GM18520 (cell line): Measurements from ENCODE around the gene AQR.
"Not testable (repeated sequence)": the region's sequence is repeated elsewhere in the genome, so short reads cannot be mapped to it uniquely, and the experiment has no call there.

Experiments used
- ATAC-seq: cut with Tn5 transposase; IDR thresholded peaks from one replicate; pipeline ENCODE4 v1.9.1; 2021; ENCODE audit not compliant: unreplicated experiment

AQR gene

DNA sequence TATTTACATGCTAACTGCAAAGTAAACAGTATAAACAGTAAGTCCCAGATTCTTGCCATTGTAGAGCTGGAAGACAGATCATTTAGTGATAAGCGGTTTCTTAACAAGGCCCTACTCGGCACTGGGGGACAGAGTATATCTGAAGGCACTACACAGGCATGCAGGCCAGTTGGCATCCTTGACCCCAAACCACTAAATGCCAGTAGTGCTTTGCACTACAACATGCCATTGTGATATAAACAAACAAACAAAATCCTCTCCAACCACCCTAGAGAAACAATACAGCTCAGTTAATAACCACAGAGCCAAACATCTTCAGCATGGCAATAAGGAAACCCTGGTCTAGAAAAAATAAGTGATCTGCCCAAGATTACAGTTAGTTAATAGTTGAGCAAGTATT lies 5.3 kb downstream of the AQR start:
- no peak for ATAC-seq

DNA sequence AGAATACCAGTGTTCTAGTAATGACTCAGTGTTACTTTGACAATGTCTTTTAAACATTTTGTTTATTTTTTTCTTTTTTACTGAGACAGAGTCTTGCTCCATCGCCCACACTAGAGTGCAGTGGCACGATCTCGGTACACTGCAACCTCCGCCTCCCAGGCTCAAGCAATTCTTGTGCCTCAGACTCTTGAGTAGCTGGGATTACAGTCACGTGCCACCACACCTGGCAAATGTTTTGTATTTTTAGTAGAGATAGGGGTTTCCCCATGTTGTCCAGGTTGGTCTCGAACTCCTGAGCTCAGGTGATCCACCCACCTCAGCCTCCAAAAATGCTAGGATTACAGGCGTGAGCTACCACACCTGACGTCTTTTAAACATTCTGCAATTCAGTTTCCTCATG lies 15.7 kb downstream of the AQR start:
- ATAC-seq = no peak

DNA sequence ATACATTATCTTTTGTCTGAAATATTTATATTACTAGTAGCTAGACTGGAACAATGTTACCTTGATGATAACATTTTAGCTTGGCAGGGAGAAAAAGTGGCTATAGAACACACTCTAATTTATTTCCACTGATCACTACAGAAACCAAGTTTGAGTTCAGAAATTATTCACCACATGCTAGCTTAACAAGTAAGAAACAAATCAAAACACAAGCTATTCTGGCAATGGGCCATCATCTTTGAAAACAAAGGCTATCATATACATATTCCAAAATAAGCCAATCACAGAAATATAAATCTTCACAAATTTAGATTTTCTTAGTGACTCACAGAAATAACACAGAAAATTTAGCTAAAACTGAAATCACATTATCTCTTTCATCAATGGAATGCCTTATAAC lies 17.1 kb downstream of the AQR start:
- ATAC-seq = no peak

DNA sequence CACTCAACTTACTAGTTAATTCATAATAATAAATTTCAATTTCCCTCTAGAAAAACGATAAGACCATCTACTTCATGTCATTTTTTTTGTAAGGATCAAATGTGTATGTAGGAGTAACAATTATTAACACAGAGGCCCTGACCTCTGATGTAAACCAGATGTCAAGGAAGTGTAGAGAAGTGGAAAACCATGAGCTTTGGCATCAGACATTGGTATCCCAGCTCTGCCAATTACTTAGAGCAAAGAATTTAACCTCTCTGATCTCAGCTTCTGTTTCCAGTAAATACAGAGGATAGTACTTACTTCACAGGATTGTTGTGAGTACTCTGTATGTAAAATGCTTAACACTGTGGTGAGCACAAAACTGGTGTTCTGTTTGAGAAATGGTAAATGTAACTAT lies 17.5 kb downstream of the AQR start:
- ATAC-seq = no peak

DNA sequence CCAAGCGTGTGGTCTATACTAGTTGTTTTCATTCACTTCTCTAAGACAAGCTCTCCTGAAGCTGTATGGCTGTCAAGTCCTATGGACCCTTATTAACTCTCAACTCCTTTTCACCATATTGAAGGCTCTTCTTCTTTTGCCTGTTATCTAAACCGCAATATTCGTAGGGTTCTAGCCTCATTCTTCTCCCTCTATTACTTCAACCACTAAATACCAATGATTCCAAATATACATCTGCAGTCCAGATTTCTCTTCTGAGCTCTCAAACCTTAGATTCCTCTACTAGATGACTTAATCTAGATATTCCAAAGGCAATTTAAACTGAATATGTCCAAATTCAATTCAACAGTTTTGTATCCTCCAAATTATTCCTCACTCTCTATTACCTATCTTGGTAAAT lies 24.6 kb downstream of the AQR start:
- ATAC-seq = no peak

DNA sequence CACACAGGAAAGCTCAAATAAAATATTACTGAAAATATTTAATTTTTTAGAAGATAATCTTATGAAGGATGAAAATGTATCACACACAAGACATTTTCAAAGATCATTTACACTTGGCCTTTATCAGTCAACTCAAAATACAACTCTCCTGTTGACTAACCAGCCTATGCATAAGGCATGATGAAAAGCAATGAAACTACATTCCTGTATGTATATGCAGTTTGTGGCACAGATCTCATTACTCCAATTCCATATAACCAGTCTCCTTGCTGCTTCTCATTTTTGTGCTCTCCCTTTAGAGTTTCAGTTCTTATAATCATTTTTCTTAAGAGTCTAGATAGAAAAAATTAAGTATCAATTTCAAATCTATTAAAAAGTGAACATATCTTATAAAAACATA lies 25.8 kb downstream of the AQR start:
- ATAC-seq = no peak

DNA sequence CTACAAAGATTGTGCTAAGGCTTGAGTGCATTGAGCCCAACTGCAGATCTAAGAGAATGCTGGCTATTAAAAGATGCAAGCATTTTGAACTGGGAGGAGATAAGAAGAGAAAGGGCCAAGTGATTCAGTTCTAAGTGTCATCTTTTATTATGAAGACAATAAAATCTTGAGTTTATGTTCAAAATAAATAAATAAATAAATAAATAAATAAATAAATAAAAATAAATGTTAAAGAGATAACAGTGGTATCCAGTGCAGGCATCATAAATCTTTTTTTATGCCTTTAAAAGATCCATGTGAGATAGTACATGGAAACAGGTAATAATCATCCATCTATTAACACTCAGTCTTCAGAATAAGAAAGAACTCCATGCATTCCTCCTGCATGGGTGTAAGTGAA lies 26.3 kb downstream of the AQR start:
- ATAC-seq = not testable (repeated sequence)

DNA sequence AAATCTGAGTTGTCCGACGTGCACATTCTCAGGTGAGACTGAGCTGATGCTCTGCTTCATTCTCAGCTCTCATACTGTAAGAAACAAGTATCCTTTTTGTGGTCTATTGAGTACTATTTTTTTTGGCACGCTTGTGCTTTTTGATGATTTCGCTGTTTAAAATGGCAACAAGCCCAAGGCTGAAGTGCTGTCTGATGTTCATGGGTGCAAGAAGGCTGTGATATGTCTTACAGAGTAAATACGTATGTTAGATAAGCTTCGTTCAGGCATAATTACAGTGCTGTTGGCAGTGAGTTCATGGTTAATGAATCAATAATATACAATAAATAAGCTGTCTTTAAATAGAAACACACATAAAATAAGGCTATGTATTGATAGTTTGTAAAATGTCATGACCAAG lies 27.2 kb downstream of the AQR start:
- no peak for ATAC-seq

DNA sequence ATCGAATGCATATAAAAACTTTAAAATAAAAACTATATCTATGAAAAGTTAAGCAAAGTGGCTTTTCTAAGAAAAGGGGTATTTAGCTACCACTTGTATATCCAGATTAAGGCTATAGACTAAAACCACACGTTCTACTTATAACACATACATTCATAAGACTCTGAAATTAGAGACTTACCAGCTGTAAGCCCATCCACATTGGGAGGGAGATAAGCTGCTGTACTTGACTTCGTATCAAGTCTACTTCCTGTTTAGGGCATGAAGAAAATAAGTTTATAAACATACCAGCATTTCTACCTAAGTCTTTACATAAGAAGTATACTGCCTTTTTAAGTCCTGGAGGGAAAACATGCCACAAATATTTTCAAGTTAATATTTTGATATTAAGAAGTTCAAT lies 27.7 kb downstream of the AQR start:
- no peak for ATAC-seq

DNA sequence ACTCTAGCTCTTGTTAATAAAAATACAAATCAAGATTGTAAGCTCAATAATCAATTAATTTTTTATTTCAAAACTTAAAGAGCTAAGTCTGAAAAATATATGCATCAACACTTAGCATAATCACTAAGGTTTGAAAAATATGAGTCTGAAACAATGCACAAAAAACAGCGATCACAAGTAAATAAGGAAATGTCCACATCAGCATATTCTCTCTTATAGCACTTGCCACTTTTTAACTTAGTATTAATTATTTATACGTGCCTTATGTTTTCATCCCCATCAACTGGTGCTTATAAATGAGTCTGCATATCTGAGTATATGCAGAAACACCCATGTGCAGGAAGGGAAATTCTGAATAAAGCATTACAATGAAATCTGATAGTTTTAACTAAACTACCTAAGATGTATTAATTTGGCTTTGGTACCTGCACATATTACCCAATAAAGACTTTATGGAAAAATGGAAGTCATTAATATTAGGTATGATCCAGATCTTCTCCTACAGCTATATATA lies 28.3 kb downstream of the AQR start:
- no peak for ATAC-seq

DNA sequence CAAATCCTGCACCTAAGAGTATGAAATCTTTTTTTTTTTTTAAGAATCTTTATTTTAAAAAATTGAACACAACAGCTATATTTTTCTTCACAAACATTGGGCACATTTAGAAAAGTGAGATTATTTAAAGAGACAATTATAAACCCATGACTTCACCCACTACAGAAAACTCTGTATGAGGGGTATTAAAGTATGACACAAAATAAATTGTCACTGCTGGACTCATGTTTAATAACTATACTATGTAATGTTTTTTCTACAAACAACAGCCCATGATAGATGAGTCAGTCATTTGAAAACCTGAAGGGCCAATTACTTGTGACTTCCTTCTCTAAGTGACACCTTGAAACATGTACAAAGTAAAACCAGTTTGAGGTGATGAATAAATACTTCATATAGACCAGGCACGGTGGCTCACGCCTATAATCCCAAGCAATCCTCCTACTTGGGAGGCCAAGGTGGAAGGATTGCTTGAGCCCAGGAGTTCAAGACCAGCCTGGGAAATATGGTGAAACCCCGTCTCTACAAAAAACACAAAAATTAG lies 36.0 kb downstream of the AQR start:
- no peak for ATAC-seq

DNA sequence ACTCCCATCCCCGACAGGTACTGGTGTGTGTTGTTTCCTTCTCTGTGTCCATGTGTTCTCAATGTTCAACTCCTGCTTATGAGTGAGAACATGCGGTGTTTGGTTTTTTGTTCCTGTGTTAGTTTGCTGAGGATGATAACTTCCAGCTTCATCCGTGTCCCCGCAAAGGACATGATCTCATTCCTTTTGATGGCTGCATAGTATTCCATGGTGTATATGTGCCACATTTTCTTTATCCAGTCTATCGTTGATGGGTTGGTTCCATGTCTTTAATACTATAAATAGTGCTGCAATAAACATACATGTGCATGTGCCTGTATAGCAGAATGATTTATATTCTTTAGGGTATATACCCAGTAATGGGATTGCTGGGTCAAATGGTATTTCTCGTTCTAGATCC lies 41.2 kb downstream of the AQR start:
- not testable (repeated sequence) for ATAC-seq

DNA sequence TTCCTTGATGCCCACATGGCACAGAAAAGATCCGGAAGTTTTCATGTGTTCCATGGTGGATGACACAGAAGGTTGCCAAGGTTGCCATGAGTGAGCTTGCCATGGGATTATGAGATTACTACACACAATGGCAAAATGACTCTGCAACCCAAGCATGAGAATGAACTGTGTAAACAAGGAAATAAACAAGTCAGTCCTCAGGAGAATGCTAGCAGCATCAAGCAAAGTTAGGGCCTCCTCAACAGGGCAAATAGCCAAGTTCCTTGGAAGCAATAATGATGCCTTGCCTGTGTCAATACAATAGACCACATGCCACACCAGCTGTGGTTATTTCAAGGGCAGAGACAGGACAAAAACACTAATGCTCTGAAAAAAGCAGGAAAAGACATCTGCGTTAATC lies 41.8 kb downstream of the AQR start:
- ATAC-seq = no peak

DNA sequence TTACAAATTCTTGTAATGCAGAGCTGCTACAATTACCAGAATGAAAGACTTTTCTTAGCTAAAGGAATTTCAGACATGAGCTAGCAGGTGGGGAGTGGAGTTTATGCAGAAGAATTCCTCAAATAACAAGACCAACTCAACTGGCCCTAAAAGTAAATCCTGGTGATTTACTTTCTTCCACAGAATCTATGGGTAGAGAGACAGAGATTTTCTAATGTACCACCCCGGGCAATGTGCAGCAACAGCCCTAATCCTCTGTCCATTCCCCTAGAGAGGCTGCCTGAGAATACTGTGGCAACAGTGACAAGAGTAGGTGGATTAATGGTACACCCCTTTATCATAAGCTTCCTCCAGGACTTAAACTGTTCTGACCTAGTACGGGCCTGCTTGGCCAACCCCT lies 55.2 kb downstream of the AQR start:
- no peak for ATAC-seq

DNA sequence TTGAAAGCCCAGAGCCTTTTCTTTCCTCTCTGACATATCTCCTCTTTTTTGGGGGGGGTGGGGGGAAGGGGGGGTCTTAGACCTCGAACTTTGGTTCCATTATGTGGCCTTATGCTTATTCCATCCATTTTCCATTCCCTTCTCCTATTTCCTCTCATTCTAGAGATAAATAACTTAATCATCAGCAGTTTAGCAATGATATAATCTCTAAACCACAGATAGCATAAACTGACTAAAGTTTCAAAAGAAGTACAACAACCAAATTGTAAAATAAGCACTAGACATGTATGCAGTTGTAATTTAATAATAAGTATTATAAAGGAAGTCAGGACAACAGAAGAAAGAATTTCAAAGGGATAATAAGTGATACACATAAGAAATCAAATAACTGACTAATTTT lies 64.5 kb downstream of the AQR start:
- no peak for ATAC-seq

DNA sequence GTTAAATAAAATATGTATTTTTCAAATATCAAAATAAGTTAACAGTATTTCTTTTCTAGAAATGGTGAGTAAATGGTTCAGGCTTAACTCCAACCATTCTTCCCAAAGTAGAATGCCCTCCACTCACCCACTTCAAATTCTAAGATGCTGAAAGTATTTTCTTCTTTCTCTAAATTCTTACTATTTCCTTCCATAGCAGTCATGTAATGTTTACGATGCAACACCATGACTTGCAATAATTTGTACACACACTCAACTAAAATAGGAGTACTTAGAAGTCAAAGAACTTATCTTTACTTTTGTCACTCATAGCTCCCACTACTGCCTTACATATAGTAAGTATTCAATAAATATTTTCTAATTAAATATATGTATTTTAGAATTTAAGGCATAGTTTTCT lies 65.0 kb downstream of the AQR start:
- ATAC-seq = no peak

DNA sequence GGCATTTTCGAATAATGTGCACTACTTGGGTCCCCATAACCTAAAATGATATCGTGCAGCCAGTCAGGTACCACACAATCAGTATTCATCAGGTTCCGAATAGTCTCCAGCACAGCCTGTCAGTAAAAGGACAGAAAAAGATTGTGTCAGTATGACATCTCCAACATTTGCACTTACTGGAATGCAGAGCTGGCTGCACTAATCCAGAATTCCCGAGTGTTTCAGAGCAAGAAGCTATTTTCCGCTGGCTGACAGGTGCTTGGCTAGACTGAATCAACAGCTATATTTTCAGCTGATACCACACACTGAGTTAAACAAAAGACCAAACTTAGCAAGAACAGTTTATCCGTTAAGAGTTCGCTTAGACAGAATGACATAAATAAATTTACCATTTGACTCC lies 68.8 kb downstream of the AQR start:
- ATAC-seq = no peak

DNA sequence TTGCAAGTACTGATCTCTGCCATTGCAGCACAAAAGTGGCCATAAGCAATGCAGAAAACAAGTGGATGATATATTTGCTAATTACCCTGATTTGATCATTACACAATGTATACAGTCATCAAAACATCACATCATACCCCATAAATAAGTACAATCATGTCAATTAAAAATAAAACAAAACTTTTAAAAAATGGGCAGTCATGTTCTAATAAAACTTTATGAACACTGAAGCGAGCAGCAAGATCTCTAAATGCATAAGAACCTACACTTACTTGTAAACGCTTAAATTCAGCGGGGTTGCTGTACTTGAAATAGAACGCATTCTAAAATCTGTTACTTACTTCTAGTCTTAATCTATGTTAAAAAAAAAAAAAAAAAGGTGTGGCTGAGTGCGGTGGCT lies 73.4 kb downstream of the AQR start:
- no peak for ATAC-seq

DNA sequence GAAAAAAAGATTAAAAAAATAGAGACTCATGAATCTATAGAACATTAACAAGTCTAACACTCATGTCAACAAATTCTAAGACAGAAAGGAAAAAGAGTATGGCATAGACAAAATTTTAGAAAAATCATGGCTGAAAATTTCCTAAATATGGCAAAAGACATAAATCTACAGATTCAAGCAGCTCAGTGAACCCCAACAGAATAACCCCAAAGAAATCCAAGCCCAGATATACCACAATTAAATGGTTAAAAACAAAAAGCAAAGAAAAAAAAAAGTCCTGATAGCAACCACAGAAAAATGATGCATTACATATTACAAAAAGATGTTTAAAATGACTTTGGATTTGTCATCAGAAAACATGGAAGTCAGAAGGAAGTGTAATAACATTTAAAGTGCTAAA lies 75.6 kb downstream of the AQR start:
- no peak for ATAC-seq

DNA sequence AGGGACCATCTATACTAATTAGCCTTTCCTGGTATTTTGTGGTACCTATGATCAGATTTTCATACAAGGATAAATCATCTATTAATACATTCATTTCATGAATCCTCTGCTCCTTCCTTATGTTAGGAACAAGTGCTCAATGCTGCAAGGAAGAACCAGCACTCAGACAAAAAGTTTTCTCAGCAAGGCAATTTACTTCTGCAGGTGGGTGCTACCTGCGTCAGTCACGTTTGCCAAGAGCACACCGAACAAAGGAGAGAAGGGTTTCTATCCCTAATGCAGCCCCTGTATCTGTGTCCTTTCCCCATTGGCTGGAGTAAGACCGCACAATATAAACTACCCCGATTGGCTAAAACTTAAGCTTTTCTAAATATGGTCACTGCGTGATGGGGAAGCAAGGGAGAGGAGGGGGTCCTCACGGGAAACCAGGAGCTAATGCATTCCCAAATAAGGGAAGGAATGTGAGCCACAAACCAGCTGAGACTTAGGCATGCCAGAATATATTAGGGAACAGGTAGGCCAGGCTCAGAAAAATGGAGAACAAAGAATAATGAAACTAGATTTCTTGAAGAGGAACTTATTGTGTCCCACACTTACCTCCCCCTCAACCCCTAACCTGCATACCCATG lies 76.5 kb downstream of the AQR start:
- no peak for ATAC-seq

DNA sequence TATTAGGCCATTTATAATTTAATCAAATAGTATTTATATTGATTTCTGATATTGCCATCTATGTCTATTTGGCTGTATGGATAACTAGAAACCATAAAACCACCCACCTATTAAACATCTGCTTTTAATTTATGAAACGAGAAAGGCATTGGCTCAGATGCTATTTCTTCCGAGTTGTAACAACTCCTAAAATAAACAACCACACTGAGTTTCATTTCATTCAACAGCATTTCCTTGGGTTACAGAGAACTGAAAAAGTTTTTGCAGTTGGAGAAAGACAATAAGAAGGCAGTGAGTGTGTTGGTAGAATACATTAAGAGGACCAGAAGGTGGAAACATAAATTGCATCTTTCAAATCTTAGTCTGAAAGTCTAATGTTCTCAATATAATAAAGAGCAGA lies 79.1 kb downstream of the AQR start:
- ATAC-seq = no peak

DNA sequence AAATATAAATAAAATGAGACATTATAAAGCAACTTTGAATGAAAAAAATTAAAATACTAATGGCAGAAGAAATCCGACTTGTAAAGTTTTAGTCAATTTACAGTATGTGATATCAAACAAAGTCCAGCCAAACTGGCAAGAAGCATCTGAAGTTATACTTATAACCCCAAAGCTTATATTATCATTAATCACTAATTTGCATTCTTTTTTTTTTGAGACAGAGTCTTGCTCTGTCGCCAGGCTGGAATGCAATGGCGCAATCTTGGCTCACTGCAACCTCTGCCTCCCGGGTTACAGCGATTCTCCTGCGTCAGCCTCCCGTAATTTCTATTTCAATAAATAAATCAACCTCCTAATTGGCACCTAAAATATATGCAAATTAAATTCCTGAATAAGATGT lies 80.1 kb downstream of the AQR start:
- ATAC-seq = no peak

DNA sequence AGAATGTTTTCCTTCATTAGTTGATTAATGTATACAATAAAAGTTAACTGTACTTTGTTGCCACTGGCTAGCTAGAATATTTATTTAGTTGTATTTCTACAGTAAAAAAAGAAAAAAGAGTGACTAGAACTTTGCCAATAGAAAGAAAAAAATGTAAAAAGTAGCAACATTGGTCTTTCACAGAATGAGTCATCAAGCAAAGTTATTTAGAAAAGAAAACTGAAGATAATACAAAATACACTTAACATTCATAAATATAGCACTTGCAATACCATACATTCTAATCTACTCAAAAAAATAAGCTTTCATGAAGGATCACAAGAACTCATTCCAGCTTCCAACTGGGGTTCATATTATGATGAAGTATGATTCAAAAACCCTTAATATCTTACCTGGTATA lies 83.4 kb downstream of the AQR start:
- no peak for ATAC-seq
